HG02884 (cell line): Measurements from ENCODE around the gene TBCD.
"Not testable (repeated sequence)": the region's sequence is repeated elsewhere in the genome, so short reads cannot be mapped to it uniquely, and the experiment has no call there.

Source experiments
- ATAC-seq: cut with Tn5 transposase; IDR thresholded peaks from one replicate; pipeline ENCODE4 v1.9.1; 2021; ENCODE audit warnings: mild to moderate bottlenecking, moderate library complexity; ENCODE audit not compliant: unreplicated experiment

TBCD gene

DNA sequence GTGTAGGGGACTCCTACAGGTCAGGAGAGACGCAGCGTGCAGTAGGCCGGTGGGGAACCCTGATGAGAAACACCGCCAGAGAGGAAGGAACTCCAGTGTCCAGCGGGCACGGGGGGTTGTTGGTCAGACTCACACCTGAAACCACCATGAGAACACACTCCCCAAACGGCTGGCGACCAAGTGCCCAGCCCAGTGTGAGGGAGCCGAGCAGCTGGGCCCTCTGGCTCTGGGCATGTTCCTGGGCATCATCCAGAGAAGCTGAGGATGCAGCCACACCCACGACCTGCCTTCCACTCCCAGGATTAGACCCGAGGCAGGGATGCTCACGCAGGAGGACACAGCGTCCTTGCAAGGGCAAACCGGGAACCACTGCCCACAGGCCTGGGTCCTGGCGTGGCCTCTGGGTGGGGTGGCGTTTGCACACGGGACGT, 196.2 kb downstream of the TBCD start:
- ATAC-seq, result no peak

DNA sequence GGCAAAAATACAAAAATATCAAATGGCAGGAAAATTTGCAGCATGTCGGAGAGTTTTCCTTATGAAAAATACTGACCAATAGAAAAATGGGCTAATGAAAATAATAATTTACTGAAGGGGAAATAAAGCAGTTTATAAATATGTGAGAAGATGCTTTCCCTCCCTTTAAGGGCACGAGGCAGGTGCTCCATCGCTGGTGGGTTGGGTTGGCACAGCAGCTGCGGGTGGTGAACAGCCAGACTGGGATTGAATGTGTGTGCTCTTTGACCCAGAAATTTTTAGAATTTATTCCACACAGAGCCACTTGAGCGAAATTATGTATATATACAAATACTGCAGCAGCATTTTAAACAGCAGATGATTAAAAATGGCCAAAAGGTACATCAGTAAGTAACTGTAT, 197.1 kb downstream of the TBCD start:
- no peak for ATAC-seq

DNA sequence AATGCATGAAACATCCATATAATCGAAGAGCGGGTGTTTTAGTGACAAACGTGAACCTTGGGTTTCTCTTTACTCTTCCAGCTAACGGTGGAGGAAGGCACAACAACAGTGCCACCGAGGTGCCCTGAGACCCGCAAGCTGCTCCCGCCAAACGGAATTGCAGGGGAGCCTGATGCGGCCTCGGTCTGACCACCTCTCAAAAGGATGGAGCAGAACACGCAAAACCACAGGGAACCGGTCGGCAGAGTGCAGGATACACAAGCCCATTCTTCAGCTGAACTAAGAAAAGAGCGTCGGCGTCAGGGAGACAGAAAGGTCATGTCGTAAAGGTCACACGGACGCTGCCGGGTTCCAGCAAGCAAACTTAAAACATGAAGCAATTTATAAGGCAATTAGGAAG, 197.5 kb downstream of the TBCD start:
- no peak for ATAC-seq

DNA sequence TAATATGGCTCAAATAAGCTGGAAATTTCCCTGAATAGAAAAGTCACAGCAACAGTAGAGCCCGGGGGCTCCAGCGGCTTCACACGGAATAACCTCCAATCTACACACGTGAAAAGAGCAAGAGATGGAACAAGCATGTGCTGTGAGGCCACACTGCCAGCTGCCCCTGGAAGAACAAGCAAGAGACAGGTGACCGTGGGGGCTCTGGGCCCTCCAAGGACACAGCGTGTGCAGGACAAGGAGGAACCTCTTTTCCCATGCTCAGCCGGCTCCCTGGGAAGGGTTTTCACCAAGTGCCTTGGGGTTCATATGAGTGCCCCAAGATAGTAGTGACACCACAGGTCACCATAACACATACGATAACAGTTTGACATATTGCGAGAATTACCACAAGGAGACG, 198.1 kb downstream of the TBCD start:
- ATAC-seq, result no peak

DNA sequence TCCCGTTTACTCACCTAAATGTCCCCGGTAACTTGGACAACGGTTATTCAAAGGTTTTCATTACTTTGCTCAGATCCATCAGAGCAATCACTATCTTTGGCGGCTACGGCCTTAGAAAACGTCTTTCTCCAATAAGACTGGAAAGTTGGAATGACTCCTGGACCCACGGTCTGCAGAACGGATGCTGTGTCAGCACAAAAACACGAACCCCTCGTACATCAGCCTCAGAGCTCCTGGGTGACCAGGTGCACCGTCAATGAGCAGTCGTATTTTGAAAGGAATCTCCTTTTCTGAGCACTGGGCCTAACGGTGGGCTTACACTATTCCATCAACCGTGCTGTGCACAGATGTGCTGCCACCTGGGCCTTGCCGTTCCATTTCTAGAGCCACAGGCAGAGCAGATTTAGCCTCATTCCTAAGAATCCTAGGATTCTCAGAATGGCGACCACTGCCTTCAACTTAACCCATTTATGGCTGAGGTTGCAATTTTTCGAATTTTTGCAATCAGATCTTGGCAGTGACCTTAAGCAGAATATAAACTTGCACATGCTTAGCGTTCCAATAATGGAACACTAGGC, 198.7 kb downstream of the TBCD start:
- ATAC-seq, result no peak

DNA sequence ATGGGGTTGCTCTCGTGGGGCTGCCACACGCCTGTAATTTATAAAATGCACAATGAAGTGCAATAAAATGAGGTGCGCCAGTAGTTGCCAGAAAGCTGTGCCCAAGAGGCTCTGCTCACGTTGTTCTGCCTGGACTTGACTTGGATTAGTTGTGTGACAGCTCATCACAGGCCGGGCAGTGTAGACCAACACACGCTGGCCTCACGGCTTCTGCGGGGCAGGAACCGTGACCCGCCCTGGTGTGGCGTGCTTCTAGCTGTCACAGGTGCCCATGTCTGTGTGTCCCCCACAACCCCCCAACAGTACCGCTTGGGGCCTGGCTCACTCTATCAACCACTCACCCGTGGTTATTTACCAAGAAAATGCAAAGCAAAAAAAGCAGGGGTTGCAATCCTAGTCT, 200.2 kb downstream of the TBCD start:
- no peak for ATAC-seq

DNA sequence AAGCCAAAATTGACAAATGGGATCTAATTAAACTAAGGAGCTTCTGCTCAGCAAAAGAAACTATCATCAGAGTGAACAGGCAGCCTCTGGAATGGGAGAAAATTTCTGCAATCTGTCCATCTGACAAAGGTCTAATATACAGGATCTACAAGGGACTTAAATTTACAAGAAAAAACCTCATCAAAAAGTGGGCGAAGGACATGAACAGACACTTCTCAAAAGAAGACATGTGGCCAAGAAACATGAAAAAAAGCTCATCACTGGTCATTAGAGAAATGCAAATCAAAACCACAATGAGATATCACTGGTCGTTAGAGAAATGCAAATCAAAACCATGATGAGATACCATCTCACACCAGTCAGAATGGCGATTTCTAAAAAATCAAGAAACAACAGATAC, 203.2 kb downstream of the TBCD start:
- not testable (repeated sequence) for ATAC-seq

DNA sequence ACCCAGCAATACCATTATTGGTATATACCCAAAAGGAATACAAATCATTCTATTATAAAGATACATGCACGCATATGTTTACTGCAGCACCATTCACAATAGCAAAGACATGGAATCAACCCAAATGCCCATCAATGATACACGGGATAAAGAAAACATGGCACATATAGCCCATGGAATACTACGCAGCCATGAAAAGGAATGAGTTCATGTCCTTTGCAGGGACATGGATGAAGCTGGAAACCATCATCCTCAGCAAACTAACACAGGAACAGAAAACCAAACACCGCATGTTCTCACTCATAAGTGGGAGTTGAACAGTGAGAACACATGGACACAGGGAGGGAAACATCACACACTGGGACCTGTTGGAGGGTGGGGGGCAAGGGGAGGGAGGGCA, 203.8 kb downstream of the TBCD start:
- not testable (repeated sequence) for ATAC-seq

DNA sequence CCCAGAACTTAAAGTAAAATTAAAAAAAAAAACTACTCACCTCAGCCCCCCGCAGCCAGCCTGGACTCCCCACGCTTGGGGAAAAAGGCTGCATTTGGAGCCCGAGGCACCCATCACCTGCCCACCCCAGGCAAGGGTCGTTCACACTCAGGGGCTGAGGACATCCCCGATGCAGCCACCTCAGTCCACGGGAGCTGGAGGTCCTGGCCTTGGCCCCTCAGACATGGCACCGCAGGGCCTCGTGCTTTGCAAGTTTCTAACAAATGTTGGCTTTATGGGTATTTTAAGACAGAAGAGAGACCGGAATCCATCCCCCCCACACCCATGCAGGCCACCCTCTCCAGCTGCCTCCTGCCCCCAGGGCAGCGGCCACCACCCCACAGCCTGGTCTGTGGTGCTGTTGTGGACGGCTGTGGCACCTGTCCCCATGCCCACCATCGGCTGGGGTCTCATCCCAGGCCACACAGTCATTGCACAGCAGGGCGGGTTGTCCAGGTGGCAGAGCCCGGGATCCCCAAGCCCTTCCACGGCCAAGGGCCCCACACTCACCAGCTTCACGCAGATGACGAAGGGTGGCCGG, 204.4 kb downstream of the TBCD start:
- ATAC-seq, result no peak

DNA sequence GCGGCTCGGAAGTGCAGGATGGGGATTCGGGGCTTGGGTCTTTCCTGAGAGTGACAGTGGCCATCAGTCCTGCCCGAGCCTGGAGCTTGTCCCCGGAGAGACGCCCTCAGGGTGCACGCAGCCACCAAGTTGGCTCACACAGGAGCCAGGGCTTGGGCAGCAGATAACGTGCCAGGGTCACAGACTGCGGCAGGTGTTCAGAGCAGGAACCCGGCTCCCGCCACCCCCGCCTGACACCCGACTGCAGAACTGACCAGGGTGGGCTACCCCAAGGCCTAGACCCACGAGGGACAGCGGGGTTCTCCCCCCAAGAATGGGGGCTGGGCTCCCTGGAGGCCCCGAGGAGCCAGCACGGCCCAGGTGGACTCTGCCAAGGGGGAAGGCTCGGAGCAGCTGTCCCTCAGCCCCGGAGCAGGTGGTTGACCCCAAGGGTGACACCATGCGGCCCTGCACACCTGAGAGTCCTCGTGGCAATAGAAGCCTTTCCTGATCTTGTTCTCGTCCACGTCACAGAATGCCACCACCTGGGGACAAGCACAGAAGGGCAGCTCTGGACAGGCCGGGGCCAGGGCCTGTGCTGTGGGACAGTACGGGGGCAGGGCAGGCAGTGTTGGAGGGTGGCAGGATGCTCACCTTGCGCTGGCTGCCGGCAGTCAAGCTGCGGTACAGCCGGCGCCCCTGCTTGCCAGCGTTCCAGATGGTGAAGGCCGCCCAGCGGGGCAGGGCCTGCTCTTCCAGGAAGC, 205.0 kb downstream of the TBCD start:
- ATAC-seq, result no peak

DNA sequence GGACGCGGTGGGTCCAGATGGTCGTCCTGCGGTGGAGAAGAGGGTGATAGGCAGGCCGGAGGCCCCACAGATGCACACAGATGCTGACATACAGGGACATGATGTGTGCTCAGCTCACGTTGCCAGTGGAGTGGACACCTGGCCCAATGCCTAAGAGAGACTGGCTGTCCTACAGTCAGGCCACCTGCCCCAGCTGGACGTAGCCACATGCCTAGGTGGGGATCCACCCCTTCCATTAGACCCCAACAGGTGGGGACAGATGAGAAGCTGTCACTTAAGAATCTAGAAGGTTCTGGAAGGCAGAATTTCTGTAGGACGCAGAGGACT, 205.6 kb downstream of the TBCD start:
- no peak for ATAC-seq

DNA sequence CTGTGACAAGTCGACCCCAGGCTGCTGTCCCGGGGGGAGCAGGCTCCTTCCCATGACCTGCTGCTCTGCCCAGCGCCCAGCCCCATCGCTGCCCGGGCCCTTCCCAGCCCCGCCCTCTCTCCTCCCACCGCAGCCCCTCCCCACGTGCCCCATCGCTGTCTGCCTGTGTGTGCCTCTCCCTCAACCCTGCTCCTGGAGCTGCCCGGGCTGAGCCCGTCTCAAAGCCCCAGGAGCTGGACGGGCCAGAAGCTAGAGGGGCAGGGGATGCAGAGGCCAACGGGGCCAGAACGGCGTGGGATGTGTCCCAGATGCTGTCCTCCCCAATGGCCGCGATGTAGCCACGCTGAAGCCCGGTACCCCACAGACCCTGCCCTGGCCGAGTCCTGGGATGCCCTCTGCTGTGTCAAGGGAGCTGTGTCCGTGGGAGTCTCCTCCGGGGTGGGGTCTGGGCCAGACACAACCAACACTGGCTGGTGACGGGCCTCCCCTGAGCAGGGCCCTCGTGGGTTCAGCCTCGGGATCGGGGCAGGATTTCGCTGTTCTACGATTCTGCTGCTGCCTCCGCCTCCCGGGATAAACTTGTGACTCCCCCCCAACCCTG, 206.2 kb downstream of the TBCD start:
- ATAC-seq, result no peak

DNA sequence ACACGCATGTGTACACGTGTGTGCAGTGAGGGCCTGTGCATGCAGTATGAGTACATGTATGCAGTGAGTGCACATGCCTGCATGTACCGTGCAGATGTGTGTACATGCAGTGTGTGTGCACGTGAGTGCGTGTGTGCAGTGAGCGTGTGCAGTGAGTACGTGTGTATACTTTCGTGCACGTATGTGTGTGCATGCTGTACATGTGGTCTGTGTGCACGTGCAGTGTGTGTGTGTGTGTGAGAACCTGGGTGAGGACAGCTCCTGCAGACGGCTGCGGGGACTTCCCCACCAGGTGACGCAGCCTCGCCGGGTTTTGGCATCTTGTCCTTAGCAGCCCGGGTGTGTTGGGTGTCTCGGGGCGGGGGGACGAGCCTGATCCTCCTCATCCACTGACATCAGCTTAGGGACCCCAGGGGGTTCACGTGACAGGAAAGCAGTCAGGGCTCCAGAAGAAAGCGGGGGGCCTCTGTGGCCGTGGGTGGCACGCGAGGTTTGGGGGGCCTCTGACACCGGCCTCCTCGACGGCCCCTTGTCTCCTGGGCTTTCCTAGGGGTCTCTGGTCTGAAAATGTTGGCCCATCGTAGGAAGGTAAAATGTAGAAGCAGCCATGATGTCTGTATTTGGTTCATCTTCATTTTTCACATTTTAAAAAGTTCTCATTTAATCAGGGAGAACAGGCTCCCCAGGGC, 207.5 kb downstream of the TBCD start:
- ATAC-seq, result no peak

DNA sequence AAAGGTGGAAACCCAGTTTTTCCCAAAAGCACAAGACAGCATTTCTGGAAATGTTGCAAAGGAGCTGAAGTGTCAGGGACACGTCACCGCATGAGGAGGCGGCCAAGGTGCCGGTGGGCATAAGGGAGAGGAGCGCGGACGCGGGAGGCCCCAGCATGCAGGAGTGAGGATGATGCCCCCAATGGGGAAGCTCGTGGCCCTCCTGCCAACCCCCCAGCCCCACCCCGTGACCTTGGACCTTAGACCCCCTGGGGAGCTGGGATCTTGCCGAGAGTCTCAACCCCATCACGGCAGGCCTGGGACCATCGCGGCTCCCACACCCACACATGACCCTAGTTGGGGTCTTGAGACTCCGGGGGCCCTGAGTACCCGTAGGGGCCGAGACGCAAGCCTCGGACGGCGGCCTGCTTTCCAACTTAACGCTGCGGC, 208.1 kb downstream of the TBCD start:
- ATAC-seq, result no peak

DNA sequence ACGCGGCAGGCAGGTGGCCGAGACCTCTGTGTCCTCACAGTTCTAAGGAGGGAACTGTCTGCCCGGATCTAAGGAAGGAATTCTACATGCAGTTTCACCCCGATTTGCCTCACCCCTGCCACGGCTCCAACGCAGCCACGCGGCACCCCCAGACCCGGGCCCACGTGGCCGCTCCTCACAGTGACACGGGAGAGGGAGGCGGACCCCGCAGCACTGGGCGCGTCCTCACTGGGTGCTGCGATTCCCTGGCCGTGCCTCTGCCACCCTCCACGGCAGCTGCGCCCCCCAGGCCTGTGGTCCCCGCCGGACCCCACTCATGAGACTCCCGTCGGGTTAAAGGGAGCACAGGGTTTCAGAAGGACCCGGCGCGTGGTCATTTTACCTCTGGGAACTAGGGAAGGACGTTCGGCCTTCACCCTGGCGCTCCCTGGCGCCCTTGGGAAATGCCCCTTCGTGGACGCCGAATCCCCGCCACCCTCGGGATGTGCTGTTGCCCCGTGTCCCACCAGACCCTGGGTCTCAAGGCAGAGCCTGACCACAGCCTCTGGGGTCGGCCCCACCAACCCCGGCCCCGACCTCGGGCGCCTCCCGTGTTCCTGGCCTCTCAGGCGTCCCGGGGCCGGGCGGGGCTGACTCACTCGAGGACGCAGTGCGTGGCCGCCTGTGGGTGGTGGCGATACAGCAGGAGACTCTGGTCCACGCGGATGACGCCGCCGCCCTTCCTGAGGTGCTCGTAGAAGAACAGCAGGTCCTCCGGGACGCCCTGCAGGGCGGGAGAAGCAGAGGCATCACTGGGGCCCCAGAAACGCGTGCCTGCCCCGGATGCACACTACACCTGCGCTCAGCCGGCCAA, 208.8 kb downstream of the TBCD start:
- no peak for ATAC-seq

DNA sequence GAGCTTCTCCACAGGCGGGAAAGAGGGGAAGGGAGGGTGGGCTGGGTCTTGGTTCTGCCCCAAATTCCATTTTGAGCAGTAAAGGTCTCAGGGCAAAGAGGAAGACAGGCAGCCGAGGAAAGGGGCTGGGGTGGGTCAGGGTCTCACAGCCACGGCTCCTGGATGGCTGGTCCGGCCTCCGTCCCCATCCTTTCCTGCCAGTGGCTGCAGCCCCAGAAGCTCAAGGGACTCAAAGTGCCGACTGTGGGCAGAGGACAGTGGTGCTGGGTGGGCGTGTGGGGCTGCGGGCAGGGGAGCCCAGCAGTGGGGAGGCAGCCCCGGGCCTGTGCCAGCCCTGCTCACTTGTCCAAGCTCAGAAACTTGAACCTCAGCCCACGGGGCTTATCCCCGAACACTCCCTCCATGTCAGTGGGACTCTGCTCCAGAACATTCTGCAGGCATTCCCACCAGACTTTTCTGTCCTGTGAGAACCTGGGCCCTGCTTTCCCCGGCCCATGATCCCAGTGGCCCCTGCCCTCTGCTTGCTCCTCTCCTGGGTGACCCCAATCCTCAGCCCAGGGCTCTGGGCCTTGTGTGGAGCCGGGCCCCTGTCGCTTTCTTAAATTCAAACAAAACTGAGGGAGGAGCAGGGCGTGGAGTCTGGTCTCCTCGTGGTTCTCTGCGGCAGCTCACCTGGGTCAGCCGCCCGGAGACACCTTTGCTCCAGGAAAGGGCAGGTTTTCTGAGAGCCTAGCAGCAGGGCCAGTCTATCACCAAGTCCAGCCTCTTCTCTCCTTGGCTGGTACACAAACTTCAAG, 209.7 kb downstream of the TBCD start:
- no peak for ATAC-seq

DNA sequence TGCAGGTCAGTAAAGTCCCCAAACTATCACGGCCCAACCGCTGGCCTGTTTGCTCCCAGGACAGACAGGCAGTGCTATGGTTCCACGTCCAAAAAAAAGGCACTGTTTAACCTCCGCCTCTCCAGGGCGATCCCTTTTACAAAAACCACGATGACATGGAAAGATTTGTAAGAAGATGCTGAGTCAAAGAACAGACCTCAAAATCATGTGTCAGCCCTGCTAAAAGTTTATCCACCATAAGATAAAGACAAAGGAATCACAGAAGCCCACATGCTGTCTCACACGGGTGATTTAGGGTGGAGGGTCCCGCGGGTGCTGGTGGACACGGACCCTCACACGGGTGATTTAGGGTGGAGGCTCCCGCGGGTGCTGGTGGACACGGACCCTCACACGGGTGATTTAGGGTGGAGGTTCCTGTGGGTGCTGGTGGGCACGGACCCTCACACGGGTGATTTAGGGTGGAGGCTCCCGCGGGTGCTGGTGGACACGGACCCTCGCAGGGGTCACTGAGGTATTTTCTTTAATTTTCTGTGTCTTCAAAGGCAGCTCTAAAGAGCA, 210.4 kb downstream of the TBCD start:
- ATAC-seq, result no peak

DNA sequence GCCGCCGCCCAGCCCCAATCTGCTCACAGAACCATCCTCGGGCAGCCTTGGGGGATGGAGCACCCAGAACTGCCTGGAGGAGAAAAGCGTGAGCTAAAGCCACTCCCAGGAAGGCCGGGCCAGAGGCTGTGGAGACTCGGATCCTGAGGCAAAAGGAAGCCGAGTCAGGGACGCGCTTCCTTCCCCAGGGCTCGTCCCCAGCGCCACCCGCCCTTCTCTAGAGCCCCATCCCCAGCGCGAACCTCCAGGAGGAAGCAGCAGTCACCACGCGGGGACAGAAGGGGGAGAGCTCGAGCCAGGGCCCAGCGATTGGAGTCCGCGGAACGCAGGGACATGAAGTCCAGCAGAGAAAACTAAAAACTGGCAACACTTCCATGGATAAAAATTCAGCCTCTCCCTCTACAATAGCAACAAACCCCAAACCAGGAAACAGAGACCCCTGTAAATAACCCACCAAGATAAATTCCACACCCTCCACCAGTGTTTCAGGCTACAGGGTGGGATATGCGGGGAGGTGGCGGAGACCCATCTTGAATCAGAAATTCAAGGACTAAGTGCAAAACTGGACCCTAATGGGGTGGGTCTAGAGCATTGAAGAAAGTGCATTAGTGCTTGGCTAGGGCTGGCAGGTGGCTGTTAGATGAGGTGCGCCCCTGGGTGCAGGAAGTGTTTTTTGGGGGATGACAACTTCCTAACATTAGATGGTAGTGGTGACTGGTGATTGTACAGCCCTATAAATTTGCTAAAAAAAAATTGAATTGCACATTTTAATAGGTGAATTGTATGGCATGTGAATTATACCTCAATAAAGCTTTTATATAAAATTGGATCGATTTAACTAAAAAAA, 211.5 kb downstream of the TBCD start:
- ATAC-seq, result no peak

DNA sequence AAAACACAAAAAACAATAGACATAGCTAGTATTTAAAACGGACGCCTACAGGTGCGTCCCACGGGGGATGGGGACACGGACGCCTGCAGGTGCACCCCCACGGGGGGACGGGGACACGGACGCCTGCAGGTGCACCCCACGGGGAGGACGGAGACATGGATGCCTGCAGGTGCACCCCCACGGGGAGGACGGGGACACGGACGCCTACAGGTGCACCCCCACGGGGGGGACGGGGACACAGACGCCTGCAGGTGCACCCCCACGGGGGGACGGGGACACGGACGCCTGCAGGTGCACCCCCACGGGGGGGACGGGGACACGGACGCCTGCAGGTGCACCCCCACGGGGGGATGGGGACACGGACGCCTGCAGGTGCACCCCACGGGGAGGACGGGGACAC, 212.6 kb downstream of the TBCD start:
- ATAC-seq, result not testable (repeated sequence)
